HG03520 (cell line): ENCODE results near the gene COBLL1.

Source experiments
- ATAC-seq: cut with Tn5 transposase; IDR thresholded peaks from one replicate; pipeline ENCODE4 v1.9.1; 2021; ENCODE audit warnings: mild to moderate bottlenecking, moderate library complexity; ENCODE audit not compliant: unreplicated experiment

COBLL1 gene

GRCh38 chr2:164821338-164821737 lies 20.3 kb downstream of the COBLL1 start:
- no peak for ATAC-seq

GRCh38 chr2:164818149-164819136 lies 23.2 kb downstream of the COBLL1 start:
- no peak for ATAC-seq

- no peak for ATAC-seq
These were observed 24.7 kb downstream of the COBLL1 start for GRCh38 chr2:164816900-164817299.

GRCh38 chr2:164816046-164816445 lies 25.6 kb downstream of the COBLL1 start:
- no peak for ATAC-seq

GRCh38 chr2:164815071-164815793 lies 26.4 kb downstream of the COBLL1 start:
- ATAC-seq, result no peak

GRCh38 chr2:164813535-164813934 lies 28.1 kb downstream of the COBLL1 start:
- ATAC-seq, result no peak

- ATAC-seq, result no peak
These were observed 29.2 kb downstream of the COBLL1 start for GRCh38 chr2:164812378-164812777.

- ATAC-seq, result no peak
These were observed 29.8 kb downstream of the COBLL1 start for GRCh38 chr2:164811819-164812218.

GRCh38 chr2:164810843-164811242 lies 30.8 kb downstream of the COBLL1 start:
- no peak for ATAC-seq

GRCh38 chr2:164808776-164809175 lies 32.8 kb downstream of the COBLL1 start:
- ATAC-seq, result no peak

GRCh38 chr2:164803776-164804466 lies 37.7 kb downstream of the COBLL1 start:
- ATAC-seq, result no peak

- no peak for ATAC-seq
These were observed 39.4 kb downstream of the COBLL1 start for GRCh38 chr2:164802095-164802707.

- ATAC-seq, result no peak
These were observed 41.1 kb downstream of the COBLL1 start for GRCh38 chr2:164800572-164800971.

GRCh38 chr2:164797627-164798026 lies 44.0 kb downstream of the COBLL1 start:
- ATAC-seq, result no peak

- no peak for ATAC-seq
These were observed 44.6 kb downstream of the COBLL1 start for GRCh38 chr2:164796999-164797398.

GRCh38 chr2:164794432-164795231 lies 47.0 kb downstream of the COBLL1 start:
- ATAC-seq, result no peak

GRCh38 chr2:164794016-164794415 lies 47.6 kb downstream of the COBLL1 start:
- no peak for ATAC-seq

GRCh38 chr2:164793529-164793928 lies 48.1 kb downstream of the COBLL1 start:
- ATAC-seq, result no peak

- ATAC-seq, result no peak
These were observed 49.1 kb downstream of the COBLL1 start for GRCh38 chr2:164792316-164793170.
